Measurements from ENCODE around the gene OGFOD3.
"Not testable (repeated sequence)": the region's sequence is repeated elsewhere in the genome, so short reads cannot be mapped to it uniquely, and the experiment has no call there.

The OGFOD3 gene

GRCh38 chr17:82386255-82386831, 32.0 kb downstream of the OGFOD3 start:
- DNase-seq (ENCODE audit: insufficient read length, low spot score) (no peak), FAIRE-seq (no peak)
- TF ChIP-seq POLR2A (IDR thresholded peaks at IDR 0.05; ENCODE audit: low read depth, low read length) (no peak), PAX5 (IDR thresholded peaks at IDR 0.05; ENCODE audit: insufficient read depth, low read length, severe bottlenecking) (no peak), SPI1 (IDR thresholded peaks at IDR 0.05; ENCODE audit: low read depth, low read length) (no peak), POLR2AphosphoS5 (IDR thresholded peaks at IDR 0.05; ENCODE audit: low read depth, low read length) (no peak)

DNA sequence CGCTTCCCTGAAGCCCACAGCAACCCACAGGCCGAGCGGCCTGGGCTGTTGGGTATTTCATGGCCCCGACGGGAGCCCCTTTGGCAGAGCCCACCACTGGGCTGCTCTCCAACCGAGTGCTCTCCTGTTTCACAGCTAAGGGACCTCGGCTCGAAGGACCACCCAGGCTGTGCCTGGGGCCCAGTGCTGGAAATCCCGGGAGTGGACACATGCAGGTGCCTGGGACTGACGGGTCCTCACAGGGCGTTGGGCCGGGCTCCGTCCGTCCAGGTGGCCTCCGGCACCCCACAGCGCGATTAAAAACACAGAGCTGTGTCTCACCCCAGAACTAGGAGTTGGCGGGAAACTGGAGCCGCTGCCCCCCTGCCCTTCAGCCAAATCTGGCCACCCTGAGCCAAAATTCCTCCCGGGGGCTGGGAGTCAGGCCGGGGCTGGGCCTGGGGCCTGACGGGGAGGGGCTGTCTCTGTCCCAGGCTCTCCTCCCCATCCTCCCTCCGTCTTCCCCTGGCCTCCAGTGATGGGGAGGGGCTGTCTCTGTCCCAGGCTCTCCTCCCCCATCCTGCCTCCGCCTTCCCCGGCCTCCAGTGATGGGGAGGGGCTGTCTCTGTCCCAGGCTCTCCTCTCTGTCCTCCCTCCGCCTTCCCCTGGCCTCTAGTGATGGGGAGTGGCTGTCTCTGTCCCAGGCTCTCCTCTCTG, 32.7 kb downstream of the OGFOD3 start:
- DNase-seq (ENCODE audit: insufficient read length, low spot score) = no peak

DNA sequence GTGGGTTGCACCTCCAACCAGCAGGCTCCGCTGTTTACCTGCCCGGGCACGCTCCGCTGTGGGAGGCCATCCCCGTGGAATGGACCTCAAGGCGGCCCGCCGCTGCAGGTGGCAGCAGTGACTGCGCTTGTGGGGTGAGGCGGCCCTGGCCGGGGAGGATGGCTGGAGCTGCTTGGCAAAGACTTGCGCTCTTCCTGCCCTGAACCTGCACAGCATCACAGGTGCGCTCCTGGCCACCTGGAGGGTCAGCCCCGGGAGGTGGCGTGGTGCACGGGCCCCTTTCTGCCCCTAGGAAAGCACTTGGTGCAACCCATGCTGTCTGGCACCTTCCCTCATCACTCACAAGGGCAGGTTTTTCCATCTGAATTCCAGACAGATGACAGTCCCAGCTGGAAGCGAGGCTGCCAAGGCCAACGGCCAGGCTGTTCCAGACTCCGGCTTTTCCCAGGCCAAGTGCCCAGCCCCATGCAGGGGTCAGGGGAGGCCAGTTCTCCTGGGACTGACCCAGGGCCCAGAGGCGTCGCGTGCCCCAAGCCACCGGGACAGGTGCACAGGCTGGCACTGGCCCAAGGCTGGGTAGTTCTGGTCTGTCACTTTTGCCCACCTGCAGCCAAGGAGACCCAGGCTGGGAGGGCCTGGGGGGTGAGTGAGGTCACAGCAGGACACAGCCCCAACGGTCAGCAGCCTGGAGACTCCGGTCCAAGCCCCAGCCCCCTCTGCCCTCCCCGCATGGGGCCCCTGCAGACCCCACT, 33.5 kb downstream of the OGFOD3 start:
- no peak for FAIRE-seq
- no peak for TF ChIP-seq POLR2A (IDR thresholded peaks at IDR 0.05; ENCODE audit: low read depth, low read length)
- TF ChIP-seq POU2F2 (IDR thresholded peaks at IDR 0.05; ENCODE audit: low read depth, low read length) = no peak
- no peak for TF ChIP-seq POLR2AphosphoS5 (IDR thresholded peaks at IDR 0.05; ENCODE audit: low read depth, low read length)
- no peak for TF ChIP-seq PAX5 (IDR thresholded peaks at IDR 0.05; ENCODE audit: insufficient read depth, low read length, severe bottlenecking)
- TF ChIP-seq TAF1 (IDR thresholded peaks at IDR 0.05; ENCODE audit: low read depth, low read length) = no peak
- TF ChIP-seq SPI1 (IDR thresholded peaks at IDR 0.05; ENCODE audit: low read depth, low read length) = no peak
- no peak for DNase-seq (ENCODE audit: insufficient read length, low spot score)

More for the DNA sequence above, 32.7 kb downstream of the OGFOD3 start:
- no peak for TF ChIP-seq SPI1 (IDR thresholded peaks at IDR 0.05; ENCODE audit: low read depth, low read length)
- no peak for TF ChIP-seq PAX5 (IDR thresholded peaks at IDR 0.05; ENCODE audit: insufficient read depth, low read length, severe bottlenecking)
- TF ChIP-seq POLR2AphosphoS5 (IDR thresholded peaks at IDR 0.05; ENCODE audit: low read depth, low read length) = no peak
- TF ChIP-seq TAF1 (IDR thresholded peaks at IDR 0.05; ENCODE audit: low read depth, low read length) = no peak
- no peak for TF ChIP-seq POU2F2 (IDR thresholded peaks at IDR 0.05; ENCODE audit: low read depth, low read length)
- TF ChIP-seq POLR2A (IDR thresholded peaks at IDR 0.05; ENCODE audit: low read depth, low read length) = no peak
- FAIRE-seq = no peak

- TF ChIP-seq POU2F2 (IDR thresholded peaks at IDR 0.05; ENCODE audit: low read depth, low read length) = no peak
- TF ChIP-seq SPI1 (IDR thresholded peaks at IDR 0.05; ENCODE audit: low read depth, low read length) = no peak
- no peak for TF ChIP-seq POLR2A (IDR thresholded peaks at IDR 0.05; ENCODE audit: low read depth, low read length)
- TF ChIP-seq PAX5 (IDR thresholded peaks at IDR 0.05; ENCODE audit: insufficient read depth, low read length, severe bottlenecking) = no peak
- TF ChIP-seq TAF1 (IDR thresholded peaks at IDR 0.05; ENCODE audit: low read depth, low read length) = no peak
- no peak for TF ChIP-seq POLR2AphosphoS5 (IDR thresholded peaks at IDR 0.05; ENCODE audit: low read depth, low read length)
- FAIRE-seq = no peak
- DNase-seq (ENCODE audit: insufficient read length, low spot score) = no peak
Measured at GRCh38 chr17:82384051-82384729, 34.2 kb downstream of the OGFOD3 start.

GRCh38 chr17:82383411-82383810, 35.0 kb downstream of the OGFOD3 start:
- no peak for DNase-seq (ENCODE audit: insufficient read length, low spot score)
- no peak for FAIRE-seq
- TF ChIP-seq PAX5 (IDR thresholded peaks at IDR 0.05; ENCODE audit: insufficient read depth, low read length, severe bottlenecking) (no peak), POLR2AphosphoS5 (IDR thresholded peaks at IDR 0.05; ENCODE audit: low read depth, low read length) (no peak), TAF1 (IDR thresholded peaks at IDR 0.05; ENCODE audit: low read depth, low read length) (no peak), SPI1 (IDR thresholded peaks at IDR 0.05; ENCODE audit: low read depth, low read length) (no peak)

GRCh38 chr17:82382933-82383255, 35.5 kb downstream of the OGFOD3 start:
- no peak for FAIRE-seq
- no peak for TF ChIP-seq SPI1 (IDR thresholded peaks at IDR 0.05; ENCODE audit: low read depth, low read length)
- TF ChIP-seq TAF1 (IDR thresholded peaks at IDR 0.05; ENCODE audit: low read depth, low read length) = no peak
- no peak for TF ChIP-seq POU2F2 (IDR thresholded peaks at IDR 0.05; ENCODE audit: low read depth, low read length)
- no peak for TF ChIP-seq POLR2AphosphoS5 (IDR thresholded peaks at IDR 0.05; ENCODE audit: low read depth, low read length)
- TF ChIP-seq POLR2A (IDR thresholded peaks at IDR 0.05; ENCODE audit: low read depth, low read length) = no peak
- TF ChIP-seq PAX5 (IDR thresholded peaks at IDR 0.05; ENCODE audit: insufficient read depth, low read length, severe bottlenecking) = no peak
- no peak for DNase-seq (ENCODE audit: insufficient read length, low spot score)

- FAIRE-seq; DNase-seq (ENCODE audit: insufficient read length, low spot score): not testable (repeated sequence)
Measured at GRCh38 chr17:82382220-82382932, 36.0 kb downstream of the OGFOD3 start.

DNA sequence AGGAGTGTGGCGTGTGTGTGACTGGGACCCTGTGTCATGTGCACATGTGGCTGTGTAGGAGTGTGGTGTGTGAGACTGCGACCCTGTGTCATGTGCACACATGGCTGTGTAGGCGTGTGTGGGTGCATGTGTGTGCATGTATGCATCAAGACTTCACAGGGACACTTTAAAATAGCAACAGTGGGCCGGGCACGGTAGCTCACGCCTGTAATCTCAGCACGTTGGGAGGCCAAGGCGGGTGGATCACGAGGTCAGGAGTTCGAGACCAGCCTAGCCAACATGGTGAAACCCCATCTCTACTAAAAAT, 36.7 kb downstream of the OGFOD3 start:
- DNase-seq (ENCODE audit: insufficient read length, low spot score); FAIRE-seq: not testable (repeated sequence)

DNA sequence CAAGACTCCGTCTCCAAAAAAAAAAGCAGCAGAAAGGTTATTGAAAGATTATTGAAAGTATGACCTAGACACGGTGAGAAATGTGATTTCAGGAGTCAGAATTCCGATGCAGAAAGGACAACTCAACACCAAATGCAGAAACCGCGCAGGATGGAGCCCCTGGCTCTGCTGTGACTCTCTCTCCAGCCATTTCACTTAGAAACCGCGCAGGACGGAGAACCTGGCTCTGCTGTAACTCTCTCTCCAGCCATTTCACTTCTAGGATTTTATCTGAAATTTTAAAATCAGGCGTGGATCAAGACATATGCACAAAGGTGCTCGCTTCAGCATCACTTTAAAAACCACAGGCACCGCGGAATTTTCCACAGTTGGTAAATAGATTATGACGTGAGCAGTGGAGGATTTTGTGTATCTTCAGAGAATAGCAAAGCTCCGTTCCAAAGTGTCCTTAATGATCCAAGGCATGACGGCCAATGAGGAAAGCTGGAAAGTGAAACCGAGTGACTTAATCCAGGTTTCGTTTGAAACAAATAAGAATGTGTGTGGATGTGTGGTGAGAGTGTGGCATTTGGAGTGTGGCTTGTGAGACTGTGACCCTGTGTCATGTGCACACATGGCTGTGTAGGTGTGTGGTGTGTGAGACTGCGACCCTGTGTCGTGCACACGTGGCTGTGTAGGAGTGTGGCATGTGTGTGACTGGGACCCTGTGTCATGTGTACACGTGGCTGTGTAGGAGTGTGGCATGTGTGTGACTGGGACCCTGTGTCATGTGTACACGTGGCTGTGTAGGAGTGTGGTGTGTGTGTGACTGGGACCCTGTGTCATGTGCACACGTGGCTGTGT, 37.3 kb downstream of the OGFOD3 start:
- no peak for DNase-seq (ENCODE audit: insufficient read length, low spot score)
- no peak for TF ChIP-seq POLR2A (IDR thresholded peaks at IDR 0.05; ENCODE audit: low read depth, low read length)
- TF ChIP-seq POLR2AphosphoS5 (IDR thresholded peaks at IDR 0.05; ENCODE audit: low read depth, low read length) = no peak
- TF ChIP-seq POU2F2 (IDR thresholded peaks at IDR 0.05; ENCODE audit: low read depth, low read length) = peak; percentile 62; the same call in 1 of the 2 replicates
- FAIRE-seq = peak; percentile 99

All from GM12891 (cell line).